Activated naive CD4-positive, alpha-beta T cell treated with anti-CD3 and anti-CD28 coated beads, Interleukin-2, amount 10 ng/mL, durations not matched to agents 7 days and 5 days (primary cell): ENCODE measurements around the gene ITGAE.
A peak's percentile ranks its signal among the peaks of the same experiment; 100 is the strongest.

Experiments used
- CTCF ChIA-PET: fragments of 350-600 bp; sonication (Branson Sonifier 250); formaldehyde crosslinking; loops from one replicate; lab custom pipeline; 2021; ENCODE audit warnings: antibody characterized with exemption; lab: Charles Lee
- DNase-seq: peaks from one replicate; pipeline ENCODE4 v3.0.0-alpha.2; 2020
- H3K27ac Mint-ChIP-seq: one replicate; pipeline ENCODE4 v1.8.0; 2021; ENCODE audit warnings: mild to moderate bottlenecking, moderate library complexity, mixed read lengths
- H3K27me3 Mint-ChIP-seq: one replicate; pipeline ENCODE4 v1.8.0; 2021; ENCODE audit warnings: mild to moderate bottlenecking, mixed read lengths
- H3K36me3 Mint-ChIP-seq: one replicate; pipeline ENCODE4 v1.8.0; 2021; ENCODE audit warnings: mixed read lengths
- H3K4me1 Mint-ChIP-seq: one replicate; pipeline ENCODE4 v1.8.0; 2021; ENCODE audit warnings: mixed read lengths
- H3K4me3 Mint-ChIP-seq: one replicate; pipeline ENCODE4 v1.8.0; 2021; ENCODE audit warnings: mild to moderate bottlenecking, moderate library complexity, mixed read lengths
- H3K9me3 Mint-ChIP-seq: one replicate; pipeline ENCODE4 v1.8.0; 2021; ENCODE audit warnings: mixed read lengths

The ITGAE gene

DNA sequence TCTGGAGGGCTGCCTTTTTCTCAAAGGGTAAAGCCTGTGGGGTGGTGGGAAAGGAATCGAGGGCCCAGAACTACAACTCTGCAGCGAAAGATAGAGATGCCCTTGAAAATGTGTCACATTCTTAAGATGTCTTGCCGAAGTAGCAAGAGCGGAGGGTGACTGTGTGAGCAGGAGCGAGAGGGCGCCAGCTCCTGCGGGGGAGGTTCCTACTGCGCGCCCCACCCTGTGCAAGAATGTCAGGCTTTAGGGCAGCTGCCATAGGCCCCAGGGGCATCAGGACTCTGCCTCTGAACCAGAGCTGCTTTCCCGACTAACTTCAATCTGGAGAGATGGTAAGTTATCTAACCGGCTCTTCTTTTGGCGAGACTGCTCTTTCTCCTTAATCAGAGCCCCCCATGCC lies 11.8 kb upstream of the ITGAE start:
- no peaks in the 10 kb centered on the region for H3K9me3 Mint-ChIP-seq
- CTCF ChIA-PET, result interaction anchor here (3.1 to 6.3 kb wide), 2 partner anchors 15 to 76 kb away, joined by 13 to 46 read pairs; no protein-coding TSS in a partner anchor
- H3K27ac Mint-ChIP-seq, result no peak overlapping the region
- peak; percentile 8 for DNase-seq
- no peaks in the 10 kb centered on the region for H3K27me3 Mint-ChIP-seq
- no peak overlapping the region for H3K4me3 Mint-ChIP-seq
- H3K36me3 Mint-ChIP-seq, result peaks cover 42% of the 10 kb centered on the region
- H3K4me1 Mint-ChIP-seq, result no peaks in the 10 kb centered on the region

DNA sequence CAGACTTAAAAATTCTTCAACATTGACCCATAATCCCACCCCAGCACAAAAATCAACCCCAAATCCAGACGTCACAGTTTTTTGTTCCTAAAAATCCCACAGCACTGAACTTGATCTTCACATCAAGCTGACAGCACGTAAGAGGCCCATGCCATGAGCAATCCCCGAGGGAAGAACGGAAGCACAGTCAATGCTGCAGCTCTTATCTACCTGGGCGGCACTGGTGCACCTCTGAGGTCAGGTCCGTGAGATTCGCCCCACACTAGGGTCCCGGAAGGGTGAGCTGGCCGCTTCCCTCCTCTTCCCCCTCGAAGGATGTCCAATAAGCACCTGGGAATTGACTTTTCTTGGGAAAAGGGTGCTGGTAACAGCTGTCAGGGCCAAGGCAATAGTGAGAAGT lies 11.3 kb upstream of the ITGAE start:
- CTCF ChIA-PET, result interaction anchor here (3.1 to 6.3 kb wide), 2 partner anchors 16 to 76 kb away, joined by 13 to 46 read pairs; no protein-coding TSS in a partner anchor
- Mint-ChIP-seq H3K4me1 (no peaks in the 10 kb centered on the region), H3K27ac (no peak overlapping the region)

DNA sequence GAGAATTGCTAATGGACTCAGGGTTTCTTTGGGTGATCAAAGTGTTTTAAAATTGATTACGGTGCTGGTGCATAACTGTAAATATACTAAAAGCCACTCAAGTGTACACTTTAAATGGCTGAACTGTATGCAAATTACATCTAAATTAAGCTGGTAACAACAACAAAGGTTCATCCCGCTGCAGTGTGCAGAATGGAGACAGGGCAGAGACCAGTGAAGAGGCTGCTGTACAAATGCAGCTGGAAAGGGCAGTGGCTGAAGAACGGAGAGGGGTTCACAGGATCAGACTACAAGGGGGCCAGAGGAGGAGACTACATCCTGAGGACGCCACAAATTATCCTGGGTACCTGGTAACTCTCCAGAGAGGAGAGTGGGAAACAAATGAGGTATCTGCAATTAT lies 9.0 kb upstream of the ITGAE start:
- Mint-ChIP-seq H3K4me3 (no peak overlapping the region), H3K27me3 (no peaks in the 10 kb centered on the region), H3K27ac (no peak overlapping the region), H3K9me3 (no peaks in the 10 kb centered on the region), H3K4me1 (no peaks in the 10 kb centered on the region), H3K36me3 (peaks cover 44% of the 10 kb centered on the region)
- CTCF ChIA-PET, result interaction anchor here (6.3 kb wide), 1 partner anchor 73 kb away, joined by 46 read pairs; no protein-coding TSS in a partner anchor
- DNase-seq, result peak; percentile 7

More for the DNA sequence above, 11.3 kb upstream of the ITGAE start:
- no peaks in the 10 kb centered on the region for H3K27me3 Mint-ChIP-seq
- no peak overlapping the region for H3K4me3 Mint-ChIP-seq
- peak; percentile 15 for DNase-seq
- peaks cover 44% of the 10 kb centered on the region for H3K36me3 Mint-ChIP-seq
- no peaks in the 10 kb centered on the region for H3K9me3 Mint-ChIP-seq

DNA sequence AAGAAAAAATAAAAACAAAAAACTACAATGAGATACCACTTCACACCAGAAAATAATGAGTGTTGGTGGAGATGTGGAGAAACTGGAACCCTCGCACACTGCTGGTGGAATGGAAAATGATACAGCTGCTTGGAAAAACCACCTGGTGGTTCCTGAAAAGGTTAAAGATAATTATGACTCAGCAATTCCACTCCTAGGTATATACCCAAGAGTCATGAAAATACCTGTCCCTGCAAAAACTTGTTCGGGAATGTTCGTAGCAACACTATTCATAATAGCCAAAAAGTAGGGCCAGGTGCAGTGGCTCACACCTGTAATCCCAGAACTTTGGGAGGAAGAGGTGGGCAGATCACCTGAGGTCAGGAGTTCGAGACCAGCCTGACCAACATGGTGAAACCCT lies 8.1 kb upstream of the ITGAE start:
- Mint-ChIP-seq H3K36me3 (peaks cover 38% of the 10 kb centered on the region), H3K4me3 (no peak overlapping the region), H3K4me1 (no peaks in the 10 kb centered on the region), H3K9me3 (no peaks in the 10 kb centered on the region), H3K27me3 (no peaks in the 10 kb centered on the region), H3K27ac (no peak overlapping the region)
- DNase-seq, result peak; percentile 4
- CTCF ChIA-PET, result interaction anchor here (6.3 kb wide), 1 partner anchor 72 kb away, joined by 46 read pairs; no protein-coding TSS in a partner anchor

DNA sequence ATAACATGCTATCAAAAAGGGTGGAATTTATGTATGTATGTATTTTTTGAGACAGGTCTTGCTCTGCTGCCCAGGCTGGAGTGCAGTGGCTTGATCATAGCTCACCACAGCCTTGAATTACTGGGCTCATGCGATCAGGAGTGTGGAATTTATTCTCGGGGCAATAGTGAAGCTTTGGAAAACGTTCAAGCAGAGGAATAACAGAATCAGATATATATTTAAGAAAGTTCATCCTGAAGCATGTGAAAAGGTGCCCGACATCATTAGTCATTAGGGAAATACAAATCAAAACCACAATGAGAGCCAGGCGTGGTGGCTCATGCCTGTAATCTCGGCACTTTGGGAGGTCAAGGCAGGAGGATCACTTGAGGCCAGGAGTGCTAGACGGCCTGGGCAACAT lies 7.7 kb upstream of the ITGAE start:
- H3K27me3 Mint-ChIP-seq, result no peaks in the 10 kb centered on the region
- H3K9me3 Mint-ChIP-seq, result no peaks in the 10 kb centered on the region
- peaks cover 2% of the 10 kb centered on the region for H3K4me1 Mint-ChIP-seq
- CTCF ChIA-PET, result interaction anchor here (2.7 to 6.3 kb wide), 2 partner anchors 19 to 72 kb away, joined by 6 to 46 read pairs; no protein-coding TSS in a partner anchor
- no peak overlapping the region for H3K4me3 Mint-ChIP-seq
- H3K27ac Mint-ChIP-seq, result no peak overlapping the region
- H3K36me3 Mint-ChIP-seq, result peaks cover 34% of the 10 kb centered on the region
- DNase-seq, result no peak

DNA sequence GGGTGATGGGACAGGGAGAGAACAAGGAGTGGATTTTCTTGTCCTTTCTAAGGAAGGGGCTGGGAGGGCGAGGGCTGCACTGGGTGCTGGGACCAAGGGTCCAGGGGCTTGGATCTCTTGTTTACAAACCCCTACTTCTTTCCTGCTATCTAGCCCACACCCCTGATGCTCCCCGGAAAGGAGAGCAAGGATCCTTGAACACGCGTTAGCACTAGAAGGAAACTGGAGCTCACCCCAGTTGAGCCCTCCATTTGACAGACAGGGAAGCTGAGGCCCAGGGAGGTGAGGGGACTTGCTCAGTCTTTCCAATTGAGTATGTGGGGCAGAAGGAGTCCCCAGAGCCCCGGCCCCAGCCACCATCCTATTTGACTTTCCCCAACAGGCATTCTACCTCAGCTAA lies 4.6 kb upstream of the ITGAE start:
- CTCF ChIA-PET, result interaction anchor here (0.6 to 3.2 kb wide), 3 partner anchors 11 to 68 kb away, joined by 4 to 14 read pairs (median 4); no protein-coding TSS in a partner anchor
- H3K27ac Mint-ChIP-seq, result no peak overlapping the region
- peaks cover 2% of the 10 kb centered on the region for H3K4me1 Mint-ChIP-seq
- no peak overlapping the region for H3K4me3 Mint-ChIP-seq
- no peak for DNase-seq
- H3K36me3 Mint-ChIP-seq, result peaks cover 22% of the 10 kb centered on the region
- no peaks in the 10 kb centered on the region for H3K9me3 Mint-ChIP-seq
- no peaks in the 10 kb centered on the region for H3K27me3 Mint-ChIP-seq

DNA sequence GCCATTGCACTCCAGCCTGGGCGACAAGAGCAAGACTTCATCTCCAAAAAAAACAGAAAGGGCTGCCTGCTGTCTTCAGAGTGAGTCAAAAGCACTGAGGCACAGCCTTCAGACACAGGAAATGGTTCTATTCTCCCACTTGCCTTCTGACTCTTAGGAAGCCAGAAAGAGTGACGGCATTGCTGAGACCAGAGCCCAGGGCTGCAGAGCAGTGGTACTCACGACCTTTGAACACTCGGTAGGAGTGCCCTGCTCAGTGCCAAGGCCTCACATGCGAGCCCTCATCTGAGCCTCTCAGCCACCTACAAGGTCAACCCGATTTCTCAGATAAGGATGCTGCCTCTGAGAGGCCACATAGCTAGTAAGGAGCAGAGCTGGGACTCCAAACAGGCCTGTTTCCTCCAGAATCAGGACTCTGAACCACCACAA lies 3.5 kb upstream of the ITGAE start:
- DNase-seq, result no peak
- CTCF ChIA-PET, result interaction anchor here (1.1 to 3.2 kb wide), 4 partner anchors 12 to 69 kb away, joined by 3 to 14 read pairs (median 7); no protein-coding TSS in a partner anchor
- H3K27ac Mint-ChIP-seq, result no peak overlapping the region
- peaks cover 2% of the 10 kb centered on the region for H3K4me1 Mint-ChIP-seq
- H3K36me3 Mint-ChIP-seq, result peaks cover 18% of the 10 kb centered on the region
- no peak overlapping the region for H3K4me3 Mint-ChIP-seq
- H3K27me3 Mint-ChIP-seq, result no peaks in the 10 kb centered on the region
- H3K9me3 Mint-ChIP-seq, result no peaks in the 10 kb centered on the region

DNA sequence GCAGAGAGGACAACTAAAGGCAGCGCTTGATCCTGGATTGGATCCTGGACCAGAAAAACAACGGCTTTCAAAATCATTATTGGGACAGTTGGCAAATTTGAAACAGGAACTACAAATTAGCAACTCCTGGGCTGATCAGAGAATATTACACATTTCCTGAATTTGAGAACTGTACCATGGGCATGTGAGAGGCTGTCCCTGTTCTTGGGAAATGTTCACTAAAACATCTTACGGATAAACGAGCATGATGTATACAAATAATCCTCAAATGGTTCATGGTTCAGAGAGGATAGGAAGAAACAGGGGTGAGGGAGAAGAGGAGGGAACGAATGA lies 2.3 kb upstream of the ITGAE start:
- CTCF ChIA-PET, result interaction anchor here (1.7 to 3.2 kb wide), 2 partner anchors 24 to 66 kb away, joined by 10 to 14 read pairs; no protein-coding TSS in a partner anchor
- no peak overlapping the region for H3K27ac Mint-ChIP-seq

DNA sequence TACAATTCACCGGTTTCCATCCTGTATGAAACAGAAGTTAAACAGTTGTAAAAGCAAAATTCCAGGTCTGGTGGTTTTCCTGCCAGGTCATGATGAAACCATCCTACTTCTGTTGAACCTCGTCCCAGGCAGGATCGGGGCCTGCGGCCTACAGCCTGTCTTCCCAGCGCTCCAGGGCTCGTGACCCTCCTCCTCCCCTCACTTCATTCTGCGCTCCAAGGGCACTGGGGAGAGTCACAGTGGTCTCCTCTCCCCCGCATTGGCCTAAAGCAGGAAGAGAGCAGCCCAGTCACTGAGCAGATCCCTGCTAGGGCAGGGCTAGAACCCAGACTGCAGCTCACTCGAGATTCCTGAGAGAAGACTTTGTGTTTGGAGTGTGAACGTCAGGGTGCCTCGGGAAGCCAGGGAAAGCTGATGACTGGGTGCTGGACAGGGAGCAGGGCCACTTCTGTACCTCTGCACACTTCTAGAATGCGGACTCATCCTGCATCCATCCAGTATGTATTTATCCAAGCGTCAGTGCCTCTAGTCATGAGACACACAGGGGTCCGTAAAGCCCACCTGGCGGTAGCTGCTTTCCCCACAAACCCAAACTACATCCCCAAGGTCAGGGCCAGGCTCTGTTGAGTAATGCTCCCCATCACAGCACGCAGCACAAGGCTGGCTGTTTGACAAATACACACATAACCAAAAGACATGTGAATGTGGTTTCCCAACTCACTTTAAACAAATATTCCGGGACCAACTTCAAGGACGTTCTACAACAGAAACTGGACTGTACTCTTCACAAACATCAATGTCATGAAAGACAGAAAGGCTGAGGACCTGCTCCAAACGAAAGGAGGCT lies 1.7 kb upstream of the ITGAE start:
- Mint-ChIP-seq H3K4me3 (no peak overlapping the region), H3K27me3 (peaks cover 4% of the 10 kb centered on the region), H3K4me1 (peaks cover 2% of the 10 kb centered on the region), H3K9me3 (no peaks in the 10 kb centered on the region), H3K27ac (no peak overlapping the region), H3K36me3 (peaks cover 13% of the 10 kb centered on the region)
- peak; percentile 8 for DNase-seq
- CTCF ChIA-PET, result no interaction called here

More for the DNA sequence above, 2.3 kb upstream of the ITGAE start:
- Mint-ChIP-seq H3K9me3 (no peaks in the 10 kb centered on the region), H3K27me3 (no peaks in the 10 kb centered on the region), H3K4me3 (no peak overlapping the region), H3K36me3 (peaks cover 15% of the 10 kb centered on the region), H3K4me1 (peaks cover 2% of the 10 kb centered on the region)
- no peak for DNase-seq

DNA sequence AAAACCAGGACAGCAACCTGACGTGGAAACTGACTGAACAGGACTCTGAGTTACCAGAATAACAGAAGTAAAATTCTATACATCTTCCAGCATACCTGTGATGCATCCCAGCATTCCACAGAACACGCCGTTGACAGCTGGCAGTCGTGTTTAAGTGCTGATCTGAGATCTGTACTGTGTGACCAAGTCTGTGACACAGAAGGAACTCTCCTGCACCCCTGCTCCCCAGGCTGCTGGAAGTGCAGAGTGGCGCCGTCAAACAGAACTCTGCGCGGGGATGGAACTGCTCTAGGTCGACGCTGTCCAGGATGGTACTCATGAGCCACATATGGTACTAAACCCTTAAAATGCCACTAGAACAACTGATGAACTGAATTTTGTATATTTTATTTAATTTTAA lies 804 bp upstream of the ITGAE start:
- CTCF ChIA-PET, result no interaction called here
- Mint-ChIP-seq H3K36me3 (peaks cover 6% of the 10 kb centered on the region), H3K27ac (no peak overlapping the region), H3K4me3 (no peak overlapping the region), H3K9me3 (no peaks in the 10 kb centered on the region), H3K4me1 (peaks cover 4% of the 10 kb centered on the region), H3K27me3 (peaks cover 4% of the 10 kb centered on the region)
- DNase-seq, result no peak

DNA sequence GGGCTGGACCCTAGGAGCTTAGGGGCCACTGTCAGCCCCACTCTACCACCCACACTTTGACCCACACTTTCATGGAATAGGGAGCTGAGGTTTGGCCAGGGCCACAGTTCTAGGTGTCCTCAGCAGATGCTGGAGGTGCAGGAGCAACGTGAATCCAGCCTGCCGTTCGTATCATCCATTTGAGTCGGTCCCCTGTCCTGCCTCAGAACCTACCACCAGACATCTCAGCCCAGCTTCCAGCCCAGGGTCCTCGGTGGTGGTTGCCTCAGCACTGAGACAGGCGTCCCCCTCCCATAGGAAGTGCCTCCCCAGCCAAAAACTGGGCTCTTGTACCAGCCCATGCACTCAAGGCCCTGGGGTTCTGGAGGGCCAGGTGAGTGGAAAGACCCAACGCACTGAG lies 359 bp upstream of the ITGAE start:
- CTCF ChIA-PET, result no interaction called here
- H3K4me3 Mint-ChIP-seq, result no peak overlapping the region
- H3K36me3 Mint-ChIP-seq, result peaks cover 4% of the 10 kb centered on the region
- H3K9me3 Mint-ChIP-seq, result no peaks in the 10 kb centered on the region
- peaks cover 9% of the 10 kb centered on the region for H3K4me1 Mint-ChIP-seq
- H3K27me3 Mint-ChIP-seq, result peaks cover 4% of the 10 kb centered on the region
- no peak overlapping the region for H3K27ac Mint-ChIP-seq
- DNase-seq, result peak; percentile 5

DNA sequence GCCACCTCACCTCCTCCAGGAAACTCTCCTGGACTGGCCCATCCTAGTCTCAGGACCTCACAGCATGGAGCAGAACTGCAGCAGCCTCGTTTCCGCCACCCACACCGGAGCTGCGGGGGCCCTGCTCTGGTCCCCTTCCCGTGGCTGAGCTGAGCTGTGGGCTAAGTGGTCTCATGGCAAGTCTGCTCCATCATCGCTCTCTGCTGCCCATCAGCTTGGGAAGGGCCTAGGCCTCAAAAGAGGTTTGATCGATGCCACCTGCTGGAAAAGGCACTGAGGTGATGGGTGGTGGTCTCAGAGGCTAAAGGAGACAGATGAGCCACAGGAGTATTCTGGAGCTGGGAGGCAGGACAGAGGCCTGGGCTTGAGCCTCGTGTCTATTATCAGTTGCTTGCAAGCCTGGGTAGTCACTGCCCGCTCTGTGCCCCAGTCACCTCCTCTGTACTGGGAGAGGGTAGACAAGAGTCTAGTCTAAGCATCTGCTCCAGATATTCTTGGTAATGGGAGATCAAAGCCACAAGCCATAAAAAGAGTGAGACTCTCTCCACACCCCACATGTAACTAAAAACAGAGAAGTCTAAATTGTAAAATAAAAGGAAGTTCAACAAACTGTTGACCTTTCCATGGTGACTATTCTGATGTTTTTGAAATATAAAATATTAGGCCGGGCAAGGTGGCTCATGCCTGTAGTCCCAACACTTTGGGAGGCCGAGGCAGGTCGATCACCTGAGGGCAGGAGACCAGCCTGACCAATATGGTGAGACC lies 1.6 kb downstream of the ITGAE start:
- H3K27ac Mint-ChIP-seq, result no peak overlapping the region
- H3K4me3 Mint-ChIP-seq, result no peak overlapping the region
- no peaks in the 10 kb centered on the region for H3K36me3 Mint-ChIP-seq
- H3K27me3 Mint-ChIP-seq, result peaks cover 4% of the 10 kb centered on the region
- H3K9me3 Mint-ChIP-seq, result no peaks in the 10 kb centered on the region
- CTCF ChIA-PET, result no interaction called here
- peaks cover 25% of the 10 kb centered on the region for H3K4me1 Mint-ChIP-seq
- DNase-seq, result peak; percentile 13

DNA sequence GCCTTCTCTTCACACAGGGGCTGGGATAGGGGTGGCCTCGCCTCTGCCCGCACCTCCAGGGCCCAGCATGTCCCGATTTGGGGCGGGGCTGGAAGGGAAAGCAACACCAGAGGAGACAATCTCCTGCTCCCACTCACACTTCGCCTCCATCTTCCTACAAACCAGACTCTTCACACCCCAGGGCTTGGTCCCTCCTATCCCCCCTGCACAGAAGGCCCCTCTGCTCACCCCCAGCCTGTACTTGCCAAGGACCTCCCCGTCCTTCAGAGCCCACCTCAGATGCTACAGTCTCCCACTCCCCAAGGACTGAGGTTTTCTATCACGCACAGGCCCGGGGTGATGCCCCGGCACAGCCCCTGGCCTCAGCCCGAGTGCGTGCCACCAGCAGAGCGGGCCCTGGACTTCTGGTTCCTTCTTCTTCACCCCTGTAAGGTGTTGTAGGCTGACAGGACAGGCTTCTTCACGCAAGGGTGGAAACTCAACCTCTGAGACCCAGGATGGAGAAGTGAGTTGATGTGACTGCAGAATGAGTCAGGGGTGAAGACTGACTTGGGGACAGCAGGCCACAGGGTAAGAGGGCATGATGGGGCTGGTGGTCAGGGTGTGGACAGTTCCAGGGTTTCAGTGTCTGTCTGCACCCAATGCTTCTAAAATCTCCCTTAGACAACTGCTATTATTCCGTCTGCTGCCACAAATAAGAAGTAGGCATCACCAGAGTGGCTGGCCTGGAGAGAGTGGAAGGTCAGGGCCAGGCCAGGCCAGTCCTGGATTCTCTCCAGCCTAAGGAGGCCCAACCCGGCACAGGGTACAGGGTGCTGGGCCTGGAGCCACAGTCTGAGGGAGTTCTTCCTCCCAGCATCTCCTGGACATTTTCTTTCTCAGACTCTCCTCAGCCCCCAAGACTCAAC lies 2.5 kb downstream of the ITGAE start:
- Mint-ChIP-seq H3K4me1 (peaks cover 23% of the 10 kb centered on the region), H3K36me3 (no peaks in the 10 kb centered on the region), H3K9me3 (no peaks in the 10 kb centered on the region), H3K27ac (no peak overlapping the region), H3K27me3 (peaks cover 4% of the 10 kb centered on the region), H3K4me3 (no peak overlapping the region)
- CTCF ChIA-PET, result interaction anchor here (3.5 kb wide), 1 partner anchor 60 kb away, joined by 23 read pairs; no protein-coding TSS in a partner anchor
- DNase-seq, result peak; percentile 14
